GM13976 (cell line): ENCODE data around the gene SIK3.

Source experiments
- DNase-seq: peaks from one replicate; pipeline ENCODE4 v3.0.0; 2012; ENCODE audit warnings: low spot score
- CTCF ChIP-seq: IDR thresholded peaks from 2 replicates; pipeline ENCODE4 v1.5.1; 2012; ENCODE audit warnings: borderline replicate concordance, mild to moderate bottlenecking; ENCODE audit not compliant: insufficient read depth; ENCODE audit errors: extremely low read depth, missing control alignments, control extremely low read depth
- in situ Hi-C: fragments of 300-500 bp; cut with MboI; formaldehyde crosslinking; loops from one replicate; pipeline ENCODE4 v1.12.0; 2022; ENCODE audit warnings: low sequenced_read_pairs, mixed read lengths, inconsistent platforms; ENCODE audit not compliant: unreplicated experiment

SIK3 gene

GRCh38 chr11:117083011-117083935 lies 15.0 kb downstream of the SIK3 start:
- TF ChIP-seq CTCF = no peak
- DNase-seq = no peak
- in situ Hi-C loops = no loop called here

GRCh38 chr11:117081908-117082307 lies 16.3 kb downstream of the SIK3 start:
- no peak for DNase-seq
- TF ChIP-seq CTCF = no peak
- in situ Hi-C loops = no loop called here

- in situ Hi-C loops = no loop called here
- DNase-seq = no peak
- TF ChIP-seq CTCF = no peak
Measured at GRCh38 chr11:117080370-117080769, 17.9 kb downstream of the SIK3 start.

GRCh38 chr11:117076941-117077691 lies 21.1 kb downstream of the SIK3 start:
- no peak for TF ChIP-seq CTCF
- DNase-seq = no peak
- in situ Hi-C loops = no loop called here

- in situ Hi-C loops = no loop called here
- TF ChIP-seq CTCF = no peak
Measured at GRCh38 chr11:117075186-117075585, 23.0 kb downstream of the SIK3 start.

GRCh38 chr11:117074119-117074518 lies 24.1 kb downstream of the SIK3 start:
- DNase-seq = no peak
- in situ Hi-C loops = no loop called here
- TF ChIP-seq CTCF = no peak

More at GRCh38 chr11:117075186-117075585, 23.0 kb downstream of the SIK3 start:
- DNase-seq = no peak
